ENCODE results near the gene LATS1. TPM values are rescaled to one million over a fixed set of nuclear protein-coding genes. Genes with fewer than 3 reads are reported as not detected.

The LATS1 gene
- total and polyA plus RNA-seq, 10 of the 15 experiments (the other 5 are each of a cell fraction or from before 2014, with no cell fraction given) = 2.1 to 15.6 (median 11.0) TPM

GRCh38 chr6:149711711-149712110 lies 6.2 kb downstream of the LATS1 start (continued):
- TF ChIP-seq RUNX3 (IDR thresholded peaks at IDR 0.05; ENCODE audit: low read length) = no peak

- in situ Hi-C loops (cut with MboI) = no loop called here
Measured at GRCh38 chr6:149701714-149702113, 16.2 kb downstream of the LATS1 start.

More at GRCh38 chr6:149701714-149702113, 16.2 kb downstream of the LATS1 start:
- Histone ChIP-seq H3K9me3 (replicated peaks; ENCODE audit: control insufficient read depth, insufficient read depth, low read length) (no peaks in the 10 kb centered on the region), H3K79me2 (ENCODE audit: control insufficient read depth, insufficient read depth, low read length) (peaks cover 70% of the 10 kb centered on the region), H3K4me2 (ENCODE audit: control insufficient read depth, insufficient read depth) (no peak overlapping the region), H3K4me3 (no peak overlapping the region), H4K20me1 (ENCODE audit: control insufficient read depth, insufficient read depth) (no peaks in the 10 kb centered on the region), H2AFZ (ENCODE audit: control insufficient read depth, low read depth, low read length) (no peak overlapping the region), H3K36me3 (ENCODE audit: control insufficient read depth in 2 of 2, insufficient read depth in 2 of 2, low read length in 1 of 2) (peaks cover 2 to 16% of the 10 kb centered on the region in 2 experiments; a peak in 3 of 4 replicates), H3K27ac (ENCODE audit: control insufficient read depth, insufficient read depth) (no peak overlapping the region), H3K9ac (ENCODE audit: control insufficient read depth, insufficient read depth, low read length) (no peak overlapping the region), H3K4me1 (ENCODE audit: control insufficient read depth, insufficient read depth, low read length) (no peaks in the 10 kb centered on the region), H3K27me3 (replicated peaks in 1 of 2; ENCODE audit: control insufficient read depth in 2 of 2, insufficient read depth in 2 of 2, low read length in 1 of 2) (no peaks in the 10 kb centered on the region)
- ChIA-PET SMC1A (ENCODE audit: uncharacterized antibody, unreplicated experiment) (no interaction called here), POLR2A (no interaction called here), RAD21 (ENCODE audit: unreplicated experiment) (no interaction called here), CTCF (interaction anchor here (1.6 to 3.6 kb wide), 2 partner anchors 9 to 16 kb away, joined by 4 to 9 read pairs; no protein-coding TSS in a partner anchor)
- TF ChIP-seq TAF1 (IDR thresholded peaks at IDR 0.05; ENCODE audit: borderline replicate concordance, low read depth, low read length) (no peak), EP300 (IDR thresholded peaks at IDR 0.05; ENCODE audit: borderline replicate concordance in 1 of 2, control insufficient read depth in 1 of 2, low read depth in 2 of 2, low read length in 2 of 2) (no peak), MXI1 (IDR thresholded peaks at IDR 0.05; ENCODE audit: low read depth, low read length) (no peak), CEBPZ (IDR thresholded peaks at IDR 0.05; ENCODE audit: low read depth, low read length) (no peak), RAD21 (IDR thresholded peaks at IDR 0.05; ENCODE audit: insufficient read depth, low read depth, low read length) (no peak), EZH2 (IDR thresholded peaks at IDR 0.05; ENCODE audit: borderline replicate concordance, control insufficient read depth, low read depth, low read length) (no peak), SREBF2 (IDR thresholded peaks at IDR 0.05; ENCODE audit: low read length) (no peak), KLF5 (IDR thresholded peaks at IDR 0.05; ENCODE audit: partially characterized antibody) (no peak)
- no peak for ATAC-seq
- no peak for FAIRE-seq
- intact Hi-C loops (cut with micrococcal nuclease; ENCODE audit: unreplicated experiment) = loop anchor here (5.0 kb wide), 1 partner anchor 134 kb away; the partner anchor contains the start of gene GINM1
- 97% methylated on average over 7 of the region's 7 CpGs for WGBS (ENCODE audit: insufficient coverage, insufficient replicate concordance, low lambda C conversion rate, missing lambda C conversion rate)
- no TSS peak for BruUV-seq (replicated peaks)
- DNase-seq (ENCODE audit: low read depth, low spot score) = no peak

Data from GM12878 (cell line).